GM19397 (cell line): ENCODE measurements around the gene PLEKHN1.
"Not testable (repeated sequence)": the region's sequence is repeated elsewhere in the genome, so short reads cannot be mapped to it uniquely, and the experiment has no call there.

Source experiments
- ATAC-seq: cut with Tn5 transposase; IDR thresholded peaks from one replicate; pipeline ENCODE4 v1.9.1; 2021; ENCODE audit warnings: mild to moderate bottlenecking, moderate library complexity; ENCODE audit not compliant: unreplicated experiment

PLEKHN1 gene

GRCh38 chr1:942411-942821 is 23.9 kb upstream of the PLEKHN1 start:
- ATAC-seq, result no peak

GRCh38 chr1:942864-943533 is 23.3 kb upstream of the PLEKHN1 start:
- ATAC-seq, result no peak

- ATAC-seq, result no peak
Observed at GRCh38 chr1:943545-944340, 22.5 kb upstream of the PLEKHN1 start.

DNA sequence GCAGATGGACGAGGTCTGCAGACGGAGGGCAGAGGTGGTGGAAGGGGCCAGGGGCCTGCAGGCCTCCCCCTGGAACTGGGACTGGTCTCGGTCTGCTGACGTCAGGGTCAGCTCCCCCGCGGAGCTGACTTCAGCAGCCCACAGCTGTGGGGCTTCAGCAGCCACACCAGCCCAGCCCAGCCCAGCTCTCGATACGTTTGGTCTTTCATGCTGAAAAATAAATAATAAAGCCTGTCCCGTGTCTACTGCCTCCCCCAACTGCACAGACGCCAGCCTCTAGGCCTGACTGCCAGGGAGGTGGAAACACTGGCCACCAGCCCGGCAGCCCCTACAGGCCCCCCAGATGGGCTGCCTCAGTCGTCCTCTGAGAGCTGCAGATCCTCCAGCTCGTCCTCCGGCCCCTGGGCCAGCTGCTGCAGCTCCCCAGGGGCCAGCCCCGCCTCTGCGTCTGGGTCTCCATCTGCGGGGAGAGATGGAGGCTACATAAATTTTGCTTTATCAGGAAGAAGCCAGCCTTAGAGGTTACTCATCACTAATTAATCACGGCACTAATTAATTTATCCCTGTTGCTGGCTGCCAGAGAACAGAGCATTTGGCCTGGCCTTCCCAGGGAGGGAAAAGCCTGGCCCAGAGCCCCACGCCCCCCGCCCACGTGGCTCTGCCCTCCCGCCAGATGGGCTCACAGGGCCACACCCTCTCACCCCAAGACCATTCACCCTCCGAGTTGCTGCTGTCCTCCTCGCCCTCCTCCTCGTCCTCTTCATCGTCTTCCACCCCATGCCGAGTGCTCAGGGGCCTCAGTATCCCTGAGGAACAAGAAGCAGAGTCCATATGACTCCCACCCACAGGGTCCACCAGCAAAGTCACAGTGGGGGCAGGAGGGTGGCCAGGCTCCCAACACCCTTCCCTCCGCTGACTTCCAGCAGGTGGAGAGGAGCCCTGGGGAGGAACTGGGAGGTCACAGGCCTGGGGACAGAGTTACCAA is 21.6 kb upstream of the PLEKHN1 start:
- ATAC-seq, result no peak

DNA sequence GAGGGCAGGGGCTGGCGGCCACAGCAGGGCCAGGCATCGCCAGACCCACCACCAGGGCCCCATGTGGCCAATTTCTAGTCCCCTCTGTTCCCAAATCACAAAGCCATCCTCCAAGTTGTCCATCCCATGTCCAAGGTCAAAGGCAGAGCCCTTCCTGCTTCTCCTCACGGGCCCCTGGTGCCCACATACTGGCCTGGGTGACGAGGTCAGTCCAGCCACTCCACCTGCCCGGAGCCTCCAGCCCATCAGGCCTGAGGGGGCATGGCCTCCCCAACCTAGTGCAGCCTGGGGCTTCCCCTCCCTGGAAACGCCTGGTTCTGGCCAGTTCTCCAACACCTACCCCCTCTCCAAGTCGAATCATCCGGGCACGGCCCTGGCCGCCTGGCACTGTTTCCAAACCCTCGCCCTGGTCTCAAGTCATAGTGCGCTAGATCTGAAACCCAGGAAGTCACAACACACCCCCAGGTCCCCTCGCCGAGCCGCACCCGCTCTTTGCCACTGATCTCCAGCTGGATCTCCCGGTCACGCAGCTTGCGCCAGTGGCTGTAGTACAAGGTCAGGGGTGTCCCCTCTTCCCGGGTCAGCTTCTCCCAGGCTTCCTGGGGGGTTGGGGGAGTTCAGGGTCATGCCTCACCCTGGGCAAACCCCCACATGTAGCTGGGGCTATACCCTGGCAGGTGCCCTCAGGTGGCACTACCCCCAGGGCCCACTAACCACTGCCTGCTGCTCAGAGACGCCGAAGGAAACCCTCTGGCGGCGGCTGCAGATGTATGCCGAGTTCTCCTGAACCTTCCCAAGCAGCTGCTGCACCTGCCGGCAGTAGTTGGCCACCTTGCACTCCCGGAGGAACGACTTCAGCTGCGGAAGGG is 20.4 kb upstream of the PLEKHN1 start:
- ATAC-seq, result no peak

DNA sequence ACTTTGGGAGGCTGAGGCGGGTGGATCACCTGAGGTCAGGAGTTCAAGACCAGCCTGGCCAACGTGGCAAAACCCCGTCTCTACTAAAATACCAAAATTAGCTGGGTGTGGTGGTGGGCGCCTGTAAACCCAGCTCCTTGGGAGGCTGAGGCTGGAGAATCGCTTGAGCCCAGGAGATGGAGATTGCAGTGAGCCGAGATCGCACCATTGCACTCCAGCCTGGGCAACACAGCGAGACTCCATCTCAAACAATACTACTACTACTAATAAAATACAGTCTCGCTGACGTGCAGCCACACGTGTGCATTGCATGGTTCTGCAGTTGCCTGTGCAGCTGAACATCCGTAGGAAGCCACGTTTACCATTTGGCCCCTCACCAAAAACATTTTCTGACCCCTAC is 19.5 kb upstream of the PLEKHN1 start:
- ATAC-seq, result not testable (repeated sequence)

DNA sequence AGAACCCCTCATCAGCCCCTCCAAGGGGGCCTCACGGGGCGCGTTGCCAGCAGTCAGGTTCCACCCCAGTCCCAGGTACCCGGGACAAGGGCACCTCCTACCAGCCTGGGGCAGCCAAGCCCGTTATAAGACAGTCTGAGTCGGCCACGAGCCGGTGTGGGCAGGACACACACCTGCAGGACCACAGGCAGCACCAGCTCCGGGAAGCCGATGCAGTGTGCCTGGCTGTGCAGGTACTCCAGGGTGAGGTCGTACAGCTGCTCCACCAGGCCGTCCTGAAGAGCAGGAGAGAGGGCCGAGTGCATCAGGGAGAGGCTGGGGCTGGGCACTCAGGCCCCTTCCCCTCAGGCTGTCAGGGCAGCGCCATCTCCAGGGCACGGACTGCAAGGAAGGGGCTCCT is 18.3 kb upstream of the PLEKHN1 start:
- no peak for ATAC-seq

GRCh38 chr1:950268-950667 is 16.0 kb upstream of the PLEKHN1 start:
- no peak for ATAC-seq

DNA sequence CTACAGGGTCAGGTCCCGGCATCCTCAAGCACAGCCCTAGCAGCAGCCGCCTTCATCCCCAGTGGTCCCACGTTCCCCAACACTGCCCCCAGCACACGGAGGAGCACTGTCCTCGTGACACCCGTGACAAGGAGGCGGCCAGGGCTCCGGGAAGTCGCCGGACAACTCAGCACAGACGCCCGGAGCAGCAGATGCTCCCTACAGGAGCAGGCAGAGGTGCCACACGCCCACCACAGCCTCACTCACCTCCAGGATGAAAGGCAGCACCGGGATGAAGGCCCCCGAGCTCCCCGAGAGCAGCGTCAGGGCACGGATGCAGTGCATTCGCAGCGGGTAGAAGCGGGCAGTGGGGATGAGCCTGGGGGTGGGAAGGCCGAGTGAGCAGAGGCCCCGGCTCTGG is 15.4 kb upstream of the PLEKHN1 start:
- ATAC-seq, result no peak

DNA sequence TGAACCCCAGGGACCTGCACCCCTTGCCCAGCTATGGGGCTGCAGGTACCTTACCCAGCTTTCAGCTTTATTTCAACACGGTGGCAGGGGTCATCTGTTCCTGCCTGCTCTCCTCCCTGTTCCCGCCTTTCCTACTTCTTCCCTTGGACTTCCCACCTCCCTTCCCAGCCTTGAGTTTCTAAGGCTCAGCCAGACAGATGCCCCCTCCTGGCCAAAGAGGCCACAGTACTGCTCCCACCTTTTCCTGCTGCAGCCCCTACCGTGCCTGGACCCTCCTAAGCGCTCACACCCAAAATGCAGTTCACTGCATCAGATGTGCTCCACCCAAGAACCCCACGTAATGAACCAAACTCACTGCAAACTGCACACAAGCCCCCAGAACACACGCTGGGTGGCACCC is 14.9 kb upstream of the PLEKHN1 start:
- no peak for ATAC-seq

- no peak for ATAC-seq
Observed at GRCh38 chr1:952201-952600, 14.1 kb upstream of the PLEKHN1 start.

DNA sequence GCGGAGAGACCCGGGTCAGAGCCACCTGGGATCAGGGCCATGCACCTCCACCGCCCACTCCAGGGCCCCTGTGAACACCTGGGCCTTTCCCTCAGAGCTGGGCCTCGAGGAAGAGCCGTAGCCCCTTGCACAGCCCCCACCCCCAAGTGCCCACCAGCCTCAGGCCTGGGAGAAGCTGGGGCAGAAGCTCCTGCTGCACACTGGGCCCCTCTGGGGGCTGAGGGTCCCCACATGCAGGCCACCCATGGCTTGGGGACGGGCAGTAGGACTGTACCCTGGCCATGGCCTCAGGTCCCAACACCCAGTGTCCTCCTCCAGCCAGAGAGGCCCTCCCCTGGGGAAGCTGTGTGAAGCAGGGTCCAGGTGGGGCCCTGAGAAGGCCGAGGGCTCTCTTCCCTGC is 13.7 kb upstream of the PLEKHN1 start:
- no peak for ATAC-seq

- no peak for ATAC-seq
Observed at GRCh38 chr1:953524-954320, 12.6 kb upstream of the PLEKHN1 start.

- no peak for ATAC-seq
Observed at GRCh38 chr1:954927-955326, 11.4 kb upstream of the PLEKHN1 start.

GRCh38 chr1:955474-955873 is 10.8 kb upstream of the PLEKHN1 start:
- ATAC-seq, result no peak

DNA sequence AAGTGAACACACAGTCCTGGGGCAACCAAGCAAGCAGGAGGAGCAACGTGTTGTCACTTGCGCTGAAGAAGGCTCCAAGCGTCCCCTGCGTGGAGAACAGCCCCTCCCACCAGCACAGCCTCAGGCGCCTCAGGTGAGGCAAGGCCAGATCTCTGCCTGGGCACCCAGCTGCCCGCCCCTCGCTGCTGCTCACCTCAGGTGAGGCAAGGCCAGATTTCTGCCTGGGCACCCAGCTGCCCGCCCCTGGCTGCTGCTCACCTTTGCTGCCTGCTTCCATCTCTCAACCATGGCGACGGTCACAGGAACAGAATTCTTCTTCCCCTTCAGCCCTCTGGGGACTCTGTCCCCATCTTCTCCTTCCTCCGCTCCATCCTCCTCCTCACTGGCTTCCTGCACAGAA is 9.6 kb upstream of the PLEKHN1 start:
- ATAC-seq, result no peak

DNA sequence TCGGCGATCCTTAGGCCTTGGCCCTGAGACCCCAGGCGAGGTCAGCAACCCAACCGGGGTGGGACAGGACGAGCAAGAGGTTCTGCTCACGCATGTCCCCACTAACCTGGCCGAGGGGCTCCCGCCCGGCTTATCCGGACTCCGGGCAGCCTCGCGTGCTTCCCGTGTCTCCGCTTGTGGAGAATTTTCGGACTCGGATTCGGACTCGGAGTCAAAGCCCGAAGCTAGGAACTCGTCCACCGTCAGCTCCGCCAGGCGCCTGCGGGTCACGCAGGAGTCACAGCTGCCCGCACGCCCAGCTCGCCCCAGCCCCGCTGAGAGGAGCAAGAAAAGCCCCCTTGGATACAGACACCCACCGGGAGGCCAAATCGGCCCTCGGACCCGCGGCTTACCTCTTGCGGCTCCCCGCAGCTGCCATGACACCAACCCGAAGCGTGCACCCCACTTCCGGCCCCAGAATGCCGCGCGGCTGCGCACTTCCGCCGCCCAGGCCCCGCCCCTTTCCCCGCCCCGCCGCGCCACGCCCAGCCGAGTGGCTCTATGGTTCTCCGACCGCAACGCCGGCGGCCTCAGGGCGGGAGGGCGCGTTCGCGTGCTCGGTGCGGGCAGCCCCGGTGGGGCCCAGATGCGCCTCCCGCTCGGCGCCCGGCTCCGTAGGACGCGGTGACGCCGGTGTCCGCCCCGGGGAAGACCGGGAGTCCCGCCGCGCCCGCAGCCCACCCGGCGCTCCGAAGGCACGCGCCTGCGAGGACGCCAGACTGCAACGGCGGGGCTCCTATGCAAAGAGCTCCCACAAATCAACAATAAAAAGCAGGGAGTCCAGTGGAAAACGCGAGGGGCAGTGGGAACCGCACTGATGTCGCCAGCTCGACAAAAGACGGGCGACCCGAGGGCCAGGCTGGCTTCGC is 7.2 kb upstream of the PLEKHN1 start, which contains the start of gene NOC2L:
Gene NOC2L (minus strand): TSS at position 434 of the 908 bp plus-strand sequence. CDS start 16 bp downstream, at position 418.
- peak; percentile 68 for ATAC-seq

GRCh38 chr1:959731-960362 is 6.4 kb upstream of the PLEKHN1 start:
- ATAC-seq, result no peak
